SK-N-SH (cell line): ENCODE measurements around the gene TRIP4. TPM values are rescaled to one million over a fixed set of nuclear protein-coding genes. Genes with fewer than 3 reads are reported as not detected.

Experiments
- CTCF ChIA-PET: fragments of 300-600, 350-600 bp; formaldehyde crosslinking; extraction: SDS; loops from one replicate; lab custom pipeline; 2021; lab: Yijun Ruan, JAX
- POLR2A ChIA-PET: fragments of 350-600 bp; sonication (Branson Sonifier 250); formaldehyde crosslinking; extraction: SDS; loops from one replicate; lab custom pipeline; 2020; ENCODE audit warnings: antibody characterized with exemption, inconsistent platforms; lab: Yijun Ruan, JAX
- DNase-seq: peaks from one replicate; pipeline ENCODE4 v3.0.0; 2012
- H2AFZ ChIP-seq: fragments of 200-600 bp; sonication (generic); 2 replicates; pipeline ENCODE4 v1.8.1; 2016; ENCODE audit warnings: antibody characterized with exemption, mild to moderate bottlenecking, low read depth
- H3F3A ChIP-seq: fragments of 200-600 bp; sonication (generic); replicated peaks from 2 replicates; pipeline ENCODE3; 2016; ENCODE audit warnings: antibody characterized with exemption, mild to moderate bottlenecking; ENCODE audit not compliant: insufficient read depth
- H3K27ac ChIP-seq, 2 experiments: fragments of 200-500 bp in 1 of 2; fragments of 200-600 bp in 1 of 2; sonication (Bioruptor generic) in 1 of 2; sonication (generic), shearing (Covaris generic) in 1 of 2; 2 replicates each; pipeline versions ENCODE4 v1.5.1 to v1.6.1; 2014 to 2016; ENCODE audit warnings: low read depth in 2 of 2, inconsistent platforms in 1 of 2, low read length in 1 of 2, mild to moderate bottlenecking in 1 of 2, mixed read lengths in 1 of 2
- H3K27me3 ChIP-seq: fragments of 200-600 bp; sonication (generic), shearing (Covaris generic); 2 replicates; pipeline ENCODE4 v1.6.1; 2016; ENCODE audit warnings: mixed run types; ENCODE audit not compliant: insufficient read depth
- H3K36me3 ChIP-seq, 2 experiments: fragments of 200-500 bp in 1 of 2; fragments of 200-600 bp in 1 of 2; sonication (Bioruptor generic) in 1 of 2; sonication (generic) in 1 of 2; replicated peaks in 1 of 2; 2 replicates each; pipeline versions ENCODE3 to v1.5.1; 2014 to 2016; ENCODE audit warnings: low read length in 1 of 2, mild to moderate bottlenecking in 1 of 2; ENCODE audit not compliant: insufficient read depth in 2 of 2, control insufficient read depth in 1 of 2
- H3K4me1 ChIP-seq, 2 experiments: fragments of 200-500 bp in 1 of 2; fragments of 200-600 bp in 1 of 2; sonication (Bioruptor generic) in 1 of 2; sonication (generic), shearing (Covaris generic) in 1 of 2; 2 replicates each; pipeline versions ENCODE4 v1.5.1 to v1.6.1; 2014 to 2016; ENCODE audit warnings: low read depth in 1 of 2, low read length in 1 of 2, mixed run types in 1 of 2; ENCODE audit not compliant: insufficient read depth in 2 of 2, control insufficient read depth in 1 of 2
- H3K4me2 ChIP-seq: fragments of 200-600 bp; sonication (generic), shearing (Covaris generic); 2 replicates; pipeline ENCODE4 v1.6.1; 2017; ENCODE audit warnings: mixed run types
- H3K4me3 ChIP-seq, 2 experiments: fragments of 200-500 bp in 1 of 2; fragments of 200-600 bp in 1 of 2; sonication (Bioruptor generic) in 1 of 2; sonication (generic), shearing (Covaris generic) in 1 of 2; 2 replicates each; pipeline versions ENCODE4 v1.5.1 to v1.8.1; 2014 to 2016; ENCODE audit warnings: low read depth in 2 of 2, inconsistent platforms in 1 of 2, low read length in 1 of 2, mild to moderate bottlenecking in 1 of 2, mixed read lengths in 1 of 2, moderate library complexity in 1 of 2
- H3K79me2 ChIP-seq: fragments of 200-600 bp; sonication (generic); 2 replicates; pipeline ENCODE4 v1.8.1; 2017; ENCODE audit warnings: mild to moderate bottlenecking; ENCODE audit not compliant: insufficient read depth
- H3K9ac ChIP-seq: fragments of 200-600 bp; sonication (generic); 2 replicates; pipeline ENCODE4 v1.6.1; 2017; ENCODE audit warnings: mixed run types
- H3K9me2 ChIP-seq: fragments of 200-600 bp; sonication (generic); 2 replicates; pipeline ENCODE4 v1.6.1; 2017; ENCODE audit warnings: mixed run types
- H3K9me3 ChIP-seq: fragments of 200-600 bp; sonication (generic); 2 replicates; pipeline ENCODE4 v1.6.1; 2017; ENCODE audit warnings: mixed run types, mild to moderate bottlenecking, moderate library complexity
- H4K20me1 ChIP-seq: fragments of 200-600 bp; sonication (generic); 2 replicates; pipeline ENCODE4 v1.6.1; 2017; ENCODE audit warnings: mild to moderate bottlenecking, mixed run types; ENCODE audit not compliant: insufficient read depth
- FOXM1 ChIP-seq: IDR thresholded peaks from 2 replicates; pipeline ENCODE4 v1.4.0; 2012; ENCODE audit warnings: low read depth, mild to moderate bottlenecking
- NRF1 ChIP-seq: IDR thresholded peaks from 2 replicates; pipeline ENCODE4 v1.6.1; 2012; ENCODE audit warnings: low read depth, mild to moderate bottlenecking, low read length
- RAD21 ChIP-seq: IDR thresholded peaks from 2 replicates; pipeline ENCODE4 v1.6.1; 2012; ENCODE audit warnings: mild to moderate bottlenecking, low read length
- RFX5 ChIP-seq: IDR thresholded peaks from 2 replicates; pipeline ENCODE4 v1.6.1; 2012; ENCODE audit warnings: mild to moderate bottlenecking, improper control_type of control experiment, low read length
- RXRA ChIP-seq: IDR thresholded peaks from 2 replicates; pipeline ENCODE4 v1.4.0; 2012; ENCODE audit warnings: low read depth, mild to moderate bottlenecking, borderline replicate concordance
- SMC3 ChIP-seq: IDR thresholded peaks from 2 replicates; pipeline ENCODE4 v1.6.1; 2012; ENCODE audit warnings: low read depth, low read length, improper control_type of control experiment
- TAF1 ChIP-seq: IDR thresholded peaks from 2 replicates; pipeline ENCODE4 v1.6.1; 2012; ENCODE audit warnings: low read depth, mild to moderate bottlenecking, low read length, moderate library complexity, borderline replicate concordance
- TCF12 ChIP-seq: IDR thresholded peaks from 2 replicates; pipeline ENCODE4 v1.4.0; 2012
- TEAD4 ChIP-seq: IDR thresholded peaks from 2 replicates; pipeline ENCODE4 v1.4.0; 2012; ENCODE audit warnings: mild to moderate bottlenecking, borderline replicate concordance; ENCODE audit not compliant: insufficient read depth
- YY1 ChIP-seq: IDR thresholded peaks from 2 replicates; pipeline ENCODE4 v1.4.0; 2012; ENCODE audit warnings: low read depth, mild to moderate bottlenecking
- WGBS: methylation state at CpG from one replicate; pipeline ENCODE4 v1.1.6; 2017; ENCODE audit warnings: low lambda C conversion rate; 5-methylcytosine and 5-hydroxymethylcytosine counted together
- polyA plus RNA-seq, 3 experiments: library from polyadenylated mRNA; depleted of rRNA; stranded (reverse); fragments of >200 nt; gene quantifications; 2 replicates each; pipeline ENCODE4 v1.2.3, GENCODE V29; 2012
- TF ChIP-seq, protein P1 (sequence below): fragments of 150-350 bp; IDR thresholded peaks from 2 replicates; pipeline ENCODE4 v1.6.1; 2016; ENCODE audit warnings: mild to moderate bottlenecking, low read depth, low read length
- TF ChIP-seq, protein P2 (sequence below): IDR thresholded peaks from 2 replicates; pipeline ENCODE4 v1.6.1; 2012; ENCODE audit warnings: mild to moderate bottlenecking, low read depth, low read length, moderate library complexity
- TF ChIP-seq, protein P3 (sequence below): IDR thresholded peaks from 2 replicates; pipeline ENCODE4 v1.4.0; 2012; ENCODE audit warnings: low read depth, borderline replicate concordance
- TF ChIP-seq, protein P4 (sequence below): IDR thresholded peaks from 2 replicates; pipeline ENCODE4 v1.4.0; 2012; ENCODE audit warnings: low read depth
- TF ChIP-seq, protein P5 (sequence below): fragments of 200-600 bp; sonication (generic); IDR thresholded peaks from 2 replicates; pipeline ENCODE4 v1.6.1; 2017; ENCODE audit warnings: antibody characterized with exemption, mild to moderate bottlenecking, moderate library complexity

TRIP4 gene
- polyA plus RNA-seq, 1 of the 3 experiments (the other 2 are of a cell fraction) = 14.5 TPM

DNA sequence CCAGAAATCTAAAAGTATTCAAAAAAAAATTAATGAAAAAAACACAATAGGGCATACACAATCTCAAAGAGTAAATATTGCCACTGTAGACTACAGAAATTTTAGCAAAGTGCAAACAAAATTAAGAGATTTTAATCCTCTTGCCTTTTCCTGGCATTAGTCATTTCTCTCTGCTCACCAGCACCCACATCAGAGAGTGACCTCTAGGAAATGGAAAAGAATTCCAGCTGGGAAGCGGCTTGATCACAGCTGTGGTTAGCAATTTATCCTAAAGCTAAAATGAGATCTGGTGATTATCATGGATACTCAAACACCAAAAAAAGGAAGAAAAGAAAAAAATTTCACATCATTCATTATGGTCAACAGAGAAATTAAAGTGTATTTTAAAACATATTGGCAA lies 39.2 kb upstream of the TRIP4 start:
- no peak for DNase-seq
- TF ChIP-seq TAF1 (no peak), NRF1 (no peak), TCF12 (peak; percentile 54; the same call in 1 of the 2 replicates), RAD21 (no peak)
- TF ChIP-seq, protein P1, sequence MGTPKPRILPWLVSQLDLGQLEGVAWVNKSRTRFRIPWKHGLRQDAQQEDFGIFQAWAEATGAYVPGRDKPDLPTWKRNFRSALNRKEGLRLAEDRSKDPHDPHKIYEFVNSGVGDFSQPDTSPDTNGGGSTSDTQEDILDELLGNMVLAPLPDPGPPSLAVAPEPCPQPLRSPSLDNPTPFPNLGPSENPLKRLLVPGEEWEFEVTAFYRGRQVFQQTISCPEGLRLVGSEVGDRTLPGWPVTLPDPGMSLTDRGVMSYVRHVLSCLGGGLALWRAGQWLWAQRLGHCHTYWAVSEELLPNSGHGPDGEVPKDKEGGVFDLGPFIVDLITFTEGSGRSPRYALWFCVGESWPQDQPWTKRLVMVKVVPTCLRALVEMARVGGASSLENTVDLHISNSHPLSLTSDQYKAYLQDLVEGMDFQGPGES = no peak
- TF ChIP-seq, protein P2, sequence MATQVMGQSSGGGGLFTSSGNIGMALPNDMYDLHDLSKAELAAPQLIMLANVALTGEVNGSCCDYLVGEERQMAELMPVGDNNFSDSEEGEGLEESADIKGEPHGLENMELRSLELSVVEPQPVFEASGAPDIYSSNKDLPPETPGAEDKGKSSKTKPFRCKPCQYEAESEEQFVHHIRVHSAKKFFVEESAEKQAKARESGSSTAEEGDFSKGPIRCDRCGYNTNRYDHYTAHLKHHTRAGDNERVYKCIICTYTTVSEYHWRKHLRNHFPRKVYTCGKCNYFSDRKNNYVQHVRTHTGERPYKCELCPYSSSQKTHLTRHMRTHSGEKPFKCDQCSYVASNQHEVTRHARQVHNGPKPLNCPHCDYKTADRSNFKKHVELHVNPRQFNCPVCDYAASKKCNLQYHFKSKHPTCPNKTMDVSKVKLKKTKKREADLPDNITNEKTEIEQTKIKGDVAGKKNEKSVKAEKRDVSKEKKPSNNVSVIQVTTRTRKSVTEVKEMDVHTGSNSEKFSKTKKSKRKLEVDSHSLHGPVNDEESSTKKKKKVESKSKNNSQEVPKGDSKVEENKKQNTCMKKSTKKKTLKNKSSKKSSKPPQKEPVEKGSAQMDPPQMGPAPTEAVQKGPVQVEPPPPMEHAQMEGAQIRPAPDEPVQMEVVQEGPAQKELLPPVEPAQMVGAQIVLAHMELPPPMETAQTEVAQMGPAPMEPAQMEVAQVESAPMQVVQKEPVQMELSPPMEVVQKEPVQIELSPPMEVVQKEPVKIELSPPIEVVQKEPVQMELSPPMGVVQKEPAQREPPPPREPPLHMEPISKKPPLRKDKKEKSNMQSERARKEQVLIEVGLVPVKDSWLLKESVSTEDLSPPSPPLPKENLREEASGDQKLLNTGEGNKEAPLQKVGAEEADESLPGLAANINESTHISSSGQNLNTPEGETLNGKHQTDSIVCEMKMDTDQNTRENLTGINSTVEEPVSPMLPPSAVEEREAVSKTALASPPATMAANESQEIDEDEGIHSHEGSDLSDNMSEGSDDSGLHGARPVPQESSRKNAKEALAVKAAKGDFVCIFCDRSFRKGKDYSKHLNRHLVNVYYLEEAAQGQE = no peak
- ChIA-PET CTCF (no interaction called here), POLR2A (no interaction called here)
- Histone ChIP-seq H3F3A (peaks cover 46% of the 10 kb centered on the region), H3K9me3 (no peaks in the 10 kb centered on the region), H3K4me3 (no peak overlapping the region), H3K79me2 (peaks cover 98% of the 10 kb centered on the region), H3K9ac (no peak overlapping the region), H4K20me1 (peaks cover 57% of the 10 kb centered on the region), H3K4me2 (no peak overlapping the region), H3K27ac (peak overlapping the region in 1 of 2 experiments; percentile 17; a peak in 2 of 4 replicates), H3K4me1 (peaks cover 4 to 49% of the 10 kb centered on the region in 2 experiments), H3K9me2 (no peaks in the 10 kb centered on the region), H3K36me3 (peaks cover 4 to 27% of the 10 kb centered on the region in 2 experiments), H2AFZ (no peak overlapping the region), H3K27me3 (no peaks in the 10 kb centered on the region)
- 48% methylated on average over 1 of the region's 1 CpG for WGBS

DNA sequence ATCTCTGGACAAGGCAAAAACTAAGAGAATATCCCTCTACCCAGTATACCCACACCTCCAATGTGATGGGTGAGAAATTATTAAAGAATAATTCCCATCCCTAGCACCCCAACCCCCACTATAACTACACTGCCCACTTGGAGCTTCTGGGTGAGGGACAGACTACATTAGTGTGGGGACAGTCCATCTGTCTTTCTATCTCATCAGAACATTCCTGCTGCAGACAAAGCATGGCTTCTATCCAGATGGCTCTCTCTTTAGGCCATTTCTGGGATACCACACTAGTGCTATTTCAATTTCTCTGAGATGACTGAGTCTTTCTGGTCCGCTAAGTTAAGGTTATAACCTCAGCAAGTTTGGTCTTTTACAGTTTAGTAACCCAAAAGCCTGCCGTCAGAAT lies 38.3 kb upstream of the TRIP4 start:
- Histone ChIP-seq H3K27me3 (no peaks in the 10 kb centered on the region), H3K36me3 (peaks cover 4 to 27% of the 10 kb centered on the region in 2 experiments), H3K79me2 (peaks cover 100% of the 10 kb centered on the region), H3K9me3 (no peaks in the 10 kb centered on the region), H3K4me1 (peaks cover 4 to 39% of the 10 kb centered on the region in 2 experiments; a peak in 3 of 4 replicates), H3K4me3 (no peak overlapping the region), H3K4me2 (no peak overlapping the region), H3F3A (peaks cover 37% of the 10 kb centered on the region), H3K9ac (no peak overlapping the region), H3K27ac (no peak overlapping the region), H2AFZ (no peak overlapping the region), H3K9me2 (no peaks in the 10 kb centered on the region), H4K20me1 (peaks cover 49% of the 10 kb centered on the region)
- DNase-seq = no peak
- POLR2A ChIA-PET = no interaction called here
- 96% methylated on average over 2 of the region's 2 CpGs for WGBS
- CTCF ChIA-PET = interaction anchor here (0.6 to 0.7 kb wide), 2 partner anchors 11 to 43 kb away, joined by 3 read pairs; no protein-coding TSS in a partner anchor
- TF ChIP-seq TEAD4 = no peak
- no peak for TF ChIP-seq FOXM1
- no peak for TF ChIP-seq RXRA
- TF ChIP-seq, protein P3, sequence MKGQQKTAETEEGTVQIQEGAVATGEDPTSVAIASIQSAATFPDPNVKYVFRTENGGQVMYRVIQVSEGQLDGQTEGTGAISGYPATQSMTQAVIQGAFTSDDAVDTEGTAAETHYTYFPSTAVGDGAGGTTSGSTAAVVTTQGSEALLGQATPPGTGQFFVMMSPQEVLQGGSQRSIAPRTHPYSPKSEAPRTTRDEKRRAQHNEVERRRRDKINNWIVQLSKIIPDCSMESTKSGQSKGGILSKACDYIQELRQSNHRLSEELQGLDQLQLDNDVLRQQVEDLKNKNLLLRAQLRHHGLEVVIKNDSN = no peak
- TF ChIP-seq SMC3 = no peak
- no peak for TF ChIP-seq YY1
- no peak for TF ChIP-seq RFX5
- TF ChIP-seq, protein P2 = no peak
- TF ChIP-seq, protein P4, sequence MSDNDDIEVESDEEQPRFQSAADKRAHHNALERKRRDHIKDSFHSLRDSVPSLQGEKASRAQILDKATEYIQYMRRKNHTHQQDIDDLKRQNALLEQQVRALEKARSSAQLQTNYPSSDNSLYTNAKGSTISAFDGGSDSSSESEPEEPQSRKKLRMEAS = no peak
- TF ChIP-seq, protein P5, sequence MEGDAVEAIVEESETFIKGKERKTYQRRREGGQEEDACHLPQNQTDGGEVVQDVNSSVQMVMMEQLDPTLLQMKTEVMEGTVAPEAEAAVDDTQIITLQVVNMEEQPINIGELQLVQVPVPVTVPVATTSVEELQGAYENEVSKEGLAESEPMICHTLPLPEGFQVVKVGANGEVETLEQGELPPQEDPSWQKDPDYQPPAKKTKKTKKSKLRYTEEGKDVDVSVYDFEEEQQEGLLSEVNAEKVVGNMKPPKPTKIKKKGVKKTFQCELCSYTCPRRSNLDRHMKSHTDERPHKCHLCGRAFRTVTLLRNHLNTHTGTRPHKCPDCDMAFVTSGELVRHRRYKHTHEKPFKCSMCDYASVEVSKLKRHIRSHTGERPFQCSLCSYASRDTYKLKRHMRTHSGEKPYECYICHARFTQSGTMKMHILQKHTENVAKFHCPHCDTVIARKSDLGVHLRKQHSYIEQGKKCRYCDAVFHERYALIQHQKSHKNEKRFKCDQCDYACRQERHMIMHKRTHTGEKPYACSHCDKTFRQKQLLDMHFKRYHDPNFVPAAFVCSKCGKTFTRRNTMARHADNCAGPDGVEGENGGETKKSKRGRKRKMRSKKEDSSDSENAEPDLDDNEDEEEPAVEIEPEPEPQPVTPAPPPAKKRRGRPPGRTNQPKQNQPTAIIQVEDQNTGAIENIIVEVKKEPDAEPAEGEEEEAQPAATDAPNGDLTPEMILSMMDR = no peak
